ENCODE data around the gene POLG2. TPM values are rescaled to one million over a fixed set of nuclear protein-coding genes. Genes with fewer than 3 reads are reported as not detected.

POLG2 gene
- total RNA-seq, 6 experiments from 2014 or later = 6.5 to 11.8 (median 7.3) TPM

GRCh38 chr17:64457156-64457555 lies 39.7 kb downstream of the POLG2 start:
- DNase-seq = no peak
- Mint-ChIP-seq H3K9me3 (no peaks in the 10 kb centered on the region), H3K36me3 (ENCODE audit: low read depth) (no peaks in the 10 kb centered on the region), H3K27me3 (ENCODE audit: insufficient read depth) (no peaks in the 10 kb centered on the region; the same call in 1 of the 2 replicates), H3K4me1 (ENCODE audit: low read depth) (peaks cover 21% of the 10 kb centered on the region), H3K4me3 (no peak overlapping the region), H3K27ac (no peak overlapping the region)
- TF ChIP-seq CTCF (IDR thresholded peaks at IDR 0.05) = no peak

- TF ChIP-seq CTCF (IDR thresholded peaks at IDR 0.05) = no peak
- DNase-seq = no peak
- no peaks in the 10 kb centered on the region for H3K36me3 Mint-ChIP-seq (ENCODE audit: low read depth)
- peaks cover 21% of the 10 kb centered on the region for H3K4me1 Mint-ChIP-seq (ENCODE audit: low read depth)
- no peaks in the 10 kb centered on the region for H3K9me3 Mint-ChIP-seq
- H3K4me3 Mint-ChIP-seq = no peak overlapping the region
- no peaks in the 10 kb centered on the region for H3K27me3 Mint-ChIP-seq (ENCODE audit: insufficient read depth)
- no peak overlapping the region for H3K27ac Mint-ChIP-seq
Measured at GRCh38 chr17:64455993-64456885, 40.6 kb downstream of the POLG2 start.

GRCh38 chr17:64449545-64449944 lies 47.3 kb downstream of the POLG2 start:
- no peak for DNase-seq
- H3K4me3 Mint-ChIP-seq = peak overlapping the region; percentile 68; the same call in 1 of the 2 replicates
- TF ChIP-seq CTCF (IDR thresholded peaks at IDR 0.05) = no peak
- H3K36me3 Mint-ChIP-seq (ENCODE audit: low read depth) = no peaks in the 10 kb centered on the region
- peak overlapping the region; percentile 91 for H3K27ac Mint-ChIP-seq
- H3K27me3 Mint-ChIP-seq (ENCODE audit: insufficient read depth) = peaks cover 6% of the 10 kb centered on the region
- peaks cover 12% of the 10 kb centered on the region for H3K4me1 Mint-ChIP-seq (ENCODE audit: low read depth)
- no peaks in the 10 kb centered on the region for H3K9me3 Mint-ChIP-seq

GRCh38 chr17:64448665-64449512 lies 48.0 kb downstream of the POLG2 start, which contains the start of gene MILR1:
MILR1 (plus strand) TSS chr17:64449115; CDS start chr17:64449169, 54 bp downstream.
- Mint-ChIP-seq H3K27ac (peak within 1 kb of the TSS; percentile 91), H3K36me3 (ENCODE audit: low read depth) (no peaks in the 10 kb centered on the region), H3K9me3 (no peaks in the 10 kb centered on the region), H3K4me1 (ENCODE audit: low read depth) (peaks cover 12% of the 10 kb centered on the region), H3K27me3 (ENCODE audit: insufficient read depth) (peaks cover 6% of the 10 kb centered on the region), H3K4me3 (peak within 1 kb of the TSS; percentile 68)
- DNase-seq = peak; percentile 55
- TF ChIP-seq CTCF (IDR thresholded peaks at IDR 0.05) = no peak

- Mint-ChIP-seq H3K4me3 (no peak overlapping the region), H3K27ac (no peak overlapping the region), H3K9me3 (no peaks in the 10 kb centered on the region), H3K4me1 (ENCODE audit: low read depth) (peaks cover 16% of the 10 kb centered on the region), H3K36me3 (ENCODE audit: low read depth) (no peaks in the 10 kb centered on the region), H3K27me3 (ENCODE audit: insufficient read depth) (peaks cover 6% of the 10 kb centered on the region)
- no peak for DNase-seq
- TF ChIP-seq CTCF (IDR thresholded peaks at IDR 0.05) = no peak
Measured at GRCh38 chr17:64447526-64447925, 49.3 kb downstream of the POLG2 start.
